DOHH2 (cell line): Measurements from ENCODE around the gene HECA.

Experiments
- H3F3A ChIP-seq: fragments of 200-600 bp; sonication (generic), shearing (Covaris generic); 2 replicates; pipeline ENCODE4 v1.6.0; 2016; ENCODE audit warnings: antibody characterized with exemption, mild to moderate bottlenecking; ENCODE audit not compliant: control insufficient read depth, insufficient read depth
- H3K27ac ChIP-seq: fragments of 200-600 bp; sonication (generic); 2 replicates; pipeline ENCODE4 v1.5.1; 2014; ENCODE audit warnings: low read depth, mild to moderate bottlenecking, low read length, moderate library complexity
- H3K27me3 ChIP-seq: fragments of 200-600 bp; sonication (generic); 2 replicates; pipeline ENCODE4 v1.6.1; 2014; ENCODE audit warnings: mild to moderate bottlenecking, low read length, mixed read lengths; ENCODE audit not compliant: control insufficient read depth
- H3K36me3 ChIP-seq: fragments of 200-600 bp; sonication (generic); 2 replicates; pipeline ENCODE4 v1.6.1; 2014; ENCODE audit warnings: mild to moderate bottlenecking, low read length, moderate library complexity, mixed read lengths; ENCODE audit not compliant: control insufficient read depth
- H3K4me1 ChIP-seq: fragments of 200-600 bp; sonication (generic); 2 replicates; pipeline ENCODE4 v1.6.1; 2014; ENCODE audit warnings: mild to moderate bottlenecking, low read length, mixed read lengths; ENCODE audit not compliant: control insufficient read depth
- H3K4me2 ChIP-seq: fragments of 200-600 bp; sonication (generic); 2 replicates; pipeline ENCODE4 v1.6.0; 2014; ENCODE audit warnings: mild to moderate bottlenecking, low read length, moderate library complexity
- H3K4me3 ChIP-seq: fragments of 200-600 bp; sonication (generic); 2 replicates; pipeline ENCODE4 v1.5.1; 2014; ENCODE audit warnings: mild to moderate bottlenecking, low read length, mixed read lengths
- H3K79me2 ChIP-seq: fragments of 200-600 bp; sonication (generic); 2 replicates; pipeline ENCODE4 v1.6.1; 2014; ENCODE audit warnings: mild to moderate bottlenecking, low read length, mixed read lengths; ENCODE audit not compliant: control insufficient read depth
- H3K9me2 ChIP-seq: fragments of 200-600 bp; sonication (generic); replicated peaks from 2 replicates; pipeline ENCODE4 v1.6.1; 2014; ENCODE audit warnings: mild to moderate bottlenecking, low read length, mixed read lengths; ENCODE audit not compliant: control insufficient read depth
- H3K9me3 ChIP-seq: fragments of 200-600 bp; sonication (generic); 2 replicates; pipeline ENCODE4 v1.6.1; 2014; ENCODE audit warnings: antibody characterized with exemption, low read length, mixed read lengths; ENCODE audit not compliant: control insufficient read depth, insufficient read depth
- H4K20me1 ChIP-seq: fragments of 200-600 bp; sonication (generic); 2 replicates; pipeline ENCODE4 v1.6.0; 2014; ENCODE audit warnings: low read depth, mild to moderate bottlenecking, antibody characterized with exemption, low read length, moderate library complexity; ENCODE audit not compliant: control insufficient read depth, insufficient read depth
- EZH2phosphoT487 ChIP-seq: fragments of 200-600 bp; sonication (generic); IDR thresholded peaks from 2 replicates; pipeline ENCODE4 v1.6.1; 2017; ENCODE audit warnings: borderline replicate concordance, mild to moderate bottlenecking, antibody characterized with exemption, low read length, moderate library complexity, mixed read lengths
- TF ChIP-seq, protein P1 (sequence below): fragments of 200-600 bp; sonication (generic); IDR thresholded peaks from one replicate; pipeline ENCODE4 v1.5.1; 2014; ENCODE audit warnings: antibody characterized with exemption, mild to moderate bottlenecking, low read depth, low read length; ENCODE audit not compliant: poor library complexity, severe bottlenecking

HECA gene

DNA sequence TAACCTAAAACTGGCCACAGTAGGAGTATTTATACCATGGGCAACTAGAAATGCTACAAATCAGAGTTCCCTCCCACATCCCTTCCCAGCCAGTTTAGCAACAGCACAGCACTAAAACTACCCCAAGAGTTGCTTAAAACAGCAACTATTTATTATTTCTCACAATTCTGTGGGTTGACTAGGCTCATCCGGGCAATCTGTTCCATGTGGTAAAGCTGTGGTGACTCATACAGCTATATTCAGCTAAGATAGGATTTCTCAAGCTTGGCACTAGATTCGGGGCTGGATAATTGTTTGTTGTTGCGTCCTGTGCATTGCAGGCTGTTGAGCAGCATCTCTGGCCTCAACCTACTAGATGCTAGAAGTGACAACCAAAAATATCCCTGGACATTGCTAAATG lies 8.6 kb upstream of the HECA start:
- Histone ChIP-seq H3K4me1 (peaks cover 25% of the 10 kb centered on the region), H3K27ac (no peak overlapping the region), H4K20me1 (no peaks in the 10 kb centered on the region), H3K27me3 (no peaks in the 10 kb centered on the region), H3K4me3 (no peak overlapping the region), H3K9me2 (no peaks in the 10 kb centered on the region), H3K9me3 (no peaks in the 10 kb centered on the region), H3K4me2 (no peak overlapping the region), H3K79me2 (no peaks in the 10 kb centered on the region), H3K36me3 (0 out of 2 replicates have a peak, but pooled peaks cover 4% of the 10 kb centered on the region), H3F3A (0 out of 2 replicates have a peak, but pooled peaks cover 3% of the 10 kb centered on the region)
- TF ChIP-seq, protein P1, sequence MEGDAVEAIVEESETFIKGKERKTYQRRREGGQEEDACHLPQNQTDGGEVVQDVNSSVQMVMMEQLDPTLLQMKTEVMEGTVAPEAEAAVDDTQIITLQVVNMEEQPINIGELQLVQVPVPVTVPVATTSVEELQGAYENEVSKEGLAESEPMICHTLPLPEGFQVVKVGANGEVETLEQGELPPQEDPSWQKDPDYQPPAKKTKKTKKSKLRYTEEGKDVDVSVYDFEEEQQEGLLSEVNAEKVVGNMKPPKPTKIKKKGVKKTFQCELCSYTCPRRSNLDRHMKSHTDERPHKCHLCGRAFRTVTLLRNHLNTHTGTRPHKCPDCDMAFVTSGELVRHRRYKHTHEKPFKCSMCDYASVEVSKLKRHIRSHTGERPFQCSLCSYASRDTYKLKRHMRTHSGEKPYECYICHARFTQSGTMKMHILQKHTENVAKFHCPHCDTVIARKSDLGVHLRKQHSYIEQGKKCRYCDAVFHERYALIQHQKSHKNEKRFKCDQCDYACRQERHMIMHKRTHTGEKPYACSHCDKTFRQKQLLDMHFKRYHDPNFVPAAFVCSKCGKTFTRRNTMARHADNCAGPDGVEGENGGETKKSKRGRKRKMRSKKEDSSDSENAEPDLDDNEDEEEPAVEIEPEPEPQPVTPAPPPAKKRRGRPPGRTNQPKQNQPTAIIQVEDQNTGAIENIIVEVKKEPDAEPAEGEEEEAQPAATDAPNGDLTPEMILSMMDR: no peak

DNA sequence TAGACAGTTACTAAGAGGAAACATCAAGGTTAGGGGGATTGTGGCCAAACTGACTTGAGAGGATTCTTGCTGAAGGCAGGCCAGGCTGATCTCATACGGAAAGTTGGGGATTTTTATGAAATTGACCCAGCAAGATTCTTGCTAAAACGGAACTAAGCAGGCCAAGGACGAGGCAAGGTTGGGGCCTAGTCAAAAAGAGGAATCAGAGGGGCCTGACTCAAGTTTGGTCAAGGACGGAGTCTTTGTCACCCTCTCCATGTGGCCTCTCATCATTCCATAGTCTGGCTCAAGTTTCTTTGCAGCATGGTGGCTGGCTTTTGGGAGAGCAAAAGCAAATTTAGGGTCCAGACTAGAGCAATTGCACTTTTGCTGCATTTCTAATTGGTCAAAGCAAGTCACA lies 7.9 kb upstream of the HECA start:
- Histone ChIP-seq H4K20me1 (no peaks in the 10 kb centered on the region), H3F3A (0 out of 2 replicates have a peak, but pooled peaks cover 3% of the 10 kb centered on the region), H3K4me1 (peaks cover 31% of the 10 kb centered on the region), H3K4me3 (no peak overlapping the region), H3K9me2 (no peaks in the 10 kb centered on the region), H3K36me3 (0 out of 2 replicates have a peak, but pooled peaks cover 4% of the 10 kb centered on the region), H3K4me2 (no peak overlapping the region), H3K9me3 (no peaks in the 10 kb centered on the region), H3K27ac (no peak overlapping the region), H3K79me2 (no peaks in the 10 kb centered on the region), H3K27me3 (no peaks in the 10 kb centered on the region)
- TF ChIP-seq, protein P1: no peak
- TF ChIP-seq EZH2phosphoT487: no peak

- Histone ChIP-seq H3K36me3 (0 out of 2 replicates have a peak, but pooled peaks cover 4% of the 10 kb centered on the region), H3F3A (peaks cover 12% of the 10 kb centered on the region), H3K4me1 (peaks cover 47% of the 10 kb centered on the region), H3K9me3 (no peaks in the 10 kb centered on the region), H3K79me2 (no peaks in the 10 kb centered on the region), H3K4me3 (no peak overlapping the region), H3K27me3 (no peaks in the 10 kb centered on the region), H3K4me2 (no peak overlapping the region), H4K20me1 (no peaks in the 10 kb centered on the region), H3K27ac (no peak overlapping the region), H3K9me2 (no peaks in the 10 kb centered on the region)
- no peak for TF ChIP-seq EZH2phosphoT487
These were observed 5.6 kb upstream of the HECA start for GRCh38 chr6:139129284-139129683.

GRCh38 chr6:139131736-139132280 lies 3.1 kb upstream of the HECA start:
- Histone ChIP-seq H3K4me2 (peak overlapping the region; percentile 50), H3K4me1 (peaks cover 40% of the 10 kb centered on the region)
- no peak for TF ChIP-seq EZH2phosphoT487
- TF ChIP-seq, protein P1: no peak

More at GRCh38 chr6:139131736-139132280, 3.1 kb upstream of the HECA start:
- H3K27ac ChIP-seq: no peak overlapping the region
- H3K4me3 ChIP-seq: peak overlapping the region; percentile 32
- no peaks in the 10 kb centered on the region for H3K9me3 ChIP-seq
- no peaks in the 10 kb centered on the region for H3K27me3 ChIP-seq
- H3K36me3 ChIP-seq: no peaks in the 10 kb centered on the region; the same call in 1 of the 2 replicates
- H3K9me2 ChIP-seq: no peaks in the 10 kb centered on the region
- peaks cover 12% of the 10 kb centered on the region for H3K79me2 ChIP-seq
- H3F3A ChIP-seq: peaks cover 16% of the 10 kb centered on the region
- no peaks in the 10 kb centered on the region for H4K20me1 ChIP-seq
